H9 (cell line): ENCODE measurements around the gene LRRC10. TPM values are rescaled to one million over a fixed set of nuclear protein-coding genes. Genes with fewer than 3 reads are reported as not detected.

Experiments
- DNase-seq: peaks from one replicate; pipeline ENCODE4 v3.0.0-alpha.2; 2017
- H2AFZ ChIP-seq: one replicate; pipeline ENCODE4 v1.6.1; 2013; ENCODE audit warnings: mild to moderate bottlenecking, low read length, control low read depth, moderate library complexity
- H2AK5ac ChIP-seq: 2 replicates; pipeline ENCODE4 v1.6.1; 2013; ENCODE audit warnings: low read length, control low read depth, mixed read lengths; ENCODE audit not compliant: insufficient read length
- H2BK120ac ChIP-seq: one replicate; pipeline ENCODE4 v1.6.1; 2013; ENCODE audit warnings: low read depth, mild to moderate bottlenecking, low read length, control low read depth, inconsistent platforms; ENCODE audit not compliant: poor library complexity, severe bottlenecking
- H2BK12ac ChIP-seq: 2 replicates; pipeline ENCODE4 v1.6.1; 2013; ENCODE audit warnings: low read length, control low read depth, mixed read lengths, low read depth; ENCODE audit not compliant: insufficient read length
- H2BK15ac ChIP-seq: 2 replicates; pipeline ENCODE4 v1.6.1; 2013; ENCODE audit warnings: low read depth, low read length, control low read depth
- H2BK20ac ChIP-seq: one replicate; pipeline ENCODE4 v1.6.1; 2013; ENCODE audit warnings: low read depth, mild to moderate bottlenecking, low read length, control low read depth, inconsistent platforms; ENCODE audit not compliant: poor library complexity, severe bottlenecking
- H2BK5ac ChIP-seq: 2 replicates; pipeline ENCODE4 v1.6.1; 2013; ENCODE audit warnings: low read length, control low read depth, mixed read lengths; ENCODE audit not compliant: insufficient read length
- H3K14ac ChIP-seq: 2 replicates; pipeline ENCODE4 v1.6.1; 2013; ENCODE audit warnings: low read length, control low read depth; ENCODE audit not compliant: insufficient read depth
- H3K18ac ChIP-seq: 2 replicates; pipeline ENCODE4 v1.6.1; 2013; ENCODE audit warnings: low read depth, mild to moderate bottlenecking, mixed read lengths, low read length, control low read depth; ENCODE audit not compliant: insufficient read length
- H3K23ac ChIP-seq: 2 replicates; pipeline ENCODE4 v1.6.1; 2013; ENCODE audit warnings: low read length, control low read depth, mixed read lengths, low read depth; ENCODE audit not compliant: insufficient read length
- H3K23me2 ChIP-seq: 2 replicates; pipeline ENCODE4 v1.6.1; 2013; ENCODE audit warnings: low read depth, mild to moderate bottlenecking, mixed read lengths, low read length, control low read depth; ENCODE audit not compliant: insufficient read length, poor library complexity, severe bottlenecking
- H3K27ac ChIP-seq: 2 replicates; pipeline ENCODE4 v1.5.1; 2013; ENCODE audit warnings: low read length, control low read depth, mixed read lengths, low read depth; ENCODE audit not compliant: insufficient read length
- H3K27me3 ChIP-seq: 2 replicates; pipeline ENCODE4 v1.6.1; 2013; ENCODE audit warnings: low read length, control low read depth, inconsistent platforms; ENCODE audit not compliant: insufficient read depth
- H3K4ac ChIP-seq: 2 replicates; pipeline ENCODE4 v1.6.1; 2013; ENCODE audit warnings: low read depth, mild to moderate bottlenecking, control low read depth, inconsistent platforms, low read length, moderate library complexity
- H3K4me1 ChIP-seq: 2 replicates; pipeline ENCODE4 v1.6.1; 2013; ENCODE audit warnings: low read length, control low read depth, inconsistent platforms; ENCODE audit not compliant: insufficient read depth
- H3K4me2 ChIP-seq: 2 replicates; pipeline ENCODE4 v1.6.1; 2013; ENCODE audit warnings: low read length, control low read depth, mixed read lengths; ENCODE audit not compliant: insufficient read length, insufficient read depth
- H3K56ac ChIP-seq: 2 replicates; pipeline ENCODE4 v1.6.1; 2013; ENCODE audit warnings: low read depth, mild to moderate bottlenecking, mixed read lengths, low read length, control low read depth; ENCODE audit not compliant: insufficient read length
- H3K79me1 ChIP-seq: 2 replicates; pipeline ENCODE4 v1.6.1; 2013; ENCODE audit warnings: low read depth, mild to moderate bottlenecking, moderate library complexity, low read length, control low read depth, inconsistent platforms; ENCODE audit not compliant: insufficient read depth, poor library complexity, severe bottlenecking
- H3K79me2 ChIP-seq: 2 replicates; pipeline ENCODE4 v1.6.1; 2013; ENCODE audit warnings: low read length, control low read depth, inconsistent platforms; ENCODE audit not compliant: insufficient read depth
- H3K9ac ChIP-seq: 2 replicates; pipeline ENCODE4 v1.6.1; 2013; ENCODE audit warnings: low read length, control low read depth, mixed read lengths; ENCODE audit not compliant: insufficient read length; ENCODE audit errors: extremely low read depth
- H3K9me3 ChIP-seq: one replicate; pipeline ENCODE4 v1.6.1; 2013; ENCODE audit warnings: low read depth, low read length, inconsistent platforms; ENCODE audit not compliant: control insufficient read depth
- H3T11ph ChIP-seq: one replicate; pipeline ENCODE4 v1.6.1; 2013; ENCODE audit warnings: mild to moderate bottlenecking, low read length, control low read depth, inconsistent platforms
- H4K20me1 ChIP-seq: one replicate; pipeline ENCODE4 v1.6.1; 2013; ENCODE audit not compliant: control insufficient read depth, insufficient read length, insufficient read depth
- H4K5ac ChIP-seq: 2 replicates; pipeline ENCODE4 v1.6.1; 2013; ENCODE audit warnings: low read depth, mild to moderate bottlenecking, mixed read lengths, low read length, control low read depth; ENCODE audit not compliant: insufficient read length
- H4K8ac ChIP-seq: replicated peaks from 2 replicates; pipeline ENCODE4 v1.6.1; 2013; ENCODE audit warnings: low read length, control low read depth, mixed read lengths, low read depth; ENCODE audit not compliant: insufficient read length
- H4K91ac ChIP-seq: 2 replicates; pipeline ENCODE4 v1.6.1; 2013; ENCODE audit warnings: low read depth, mild to moderate bottlenecking, moderate library complexity, mixed read lengths, low read length, control low read depth; ENCODE audit not compliant: insufficient read length
- H3K27ac Mint-ChIP-seq, 3 experiments: 2 replicates in 2 of 3; 3 replicates in 1 of 3; pipeline ENCODE4 v1.8.0; 2020 to 2021; ENCODE audit warnings: mixed read lengths in 3 of 3, mild to moderate bottlenecking in 1 of 3, moderate library complexity in 1 of 3
- H3K27me3 Mint-ChIP-seq: 2 replicates; pipeline ENCODE4 v1.8.0; 2021; ENCODE audit warnings: low read depth, mild to moderate bottlenecking, moderate library complexity, mixed read lengths
- H3K36me3 Mint-ChIP-seq, 3 experiments: 2 replicates in 2 of 3; 3 replicates in 1 of 3; pipeline ENCODE4 v1.8.0; 2020 to 2021; ENCODE audit warnings: low read depth in 3 of 3, mixed read lengths in 3 of 3; ENCODE audit not compliant: insufficient read depth in 1 of 3
- H3K4me1 Mint-ChIP-seq, 2 experiments: 2 replicates each; pipeline ENCODE4 v1.8.0; 2020; ENCODE audit warnings: mixed read lengths in 2 of 2
- H3K4me3 Mint-ChIP-seq, 2 experiments: 2 replicates in 1 of 2; 3 replicates in 1 of 2; pipeline ENCODE4 v1.8.0; 2020 to 2021; ENCODE audit warnings: mild to moderate bottlenecking in 2 of 2, mixed read lengths in 2 of 2, moderate library complexity in 1 of 2
- H3K9me3 Mint-ChIP-seq, 2 experiments: 2 replicates in 1 of 2; 3 replicates in 1 of 2; pipeline ENCODE4 v1.8.0; 2020; ENCODE audit warnings: mild to moderate bottlenecking in 2 of 2, mixed read lengths in 2 of 2, moderate library complexity in 1 of 2
- WGBS: extraction: QIAGEN DNeasy Blood & Tissue Kit; methylation state at CpG from one replicate; pipeline ENCODE4 v1.1.7; 2013; ENCODE audit warnings: missing lambda C conversion rate, low lambda C conversion rate, mixed read lengths; ENCODE audit not compliant: insufficient read length; ENCODE audit errors: extremely low coverage; 5-methylcytosine and 5-hydroxymethylcytosine counted together
- total RNA-seq: library from RNA; stranded (reverse); gene quantifications from 2 replicates; pipeline ENCODE4 v1.2.1, GENCODE V29; 2021
- TF ChIP-seq, protein P1 (sequence below): fragments of 200-600 bp; sonication (generic); conservative IDR thresholded peaks from 3 replicates; pipeline ENCODE4 v1.8.0; 2021; ENCODE audit warnings: antibody characterized with exemption, mild to moderate bottlenecking

The LRRC10 gene
- total RNA-seq, 1 experiment from 2014 or later, result not detected

DNA sequence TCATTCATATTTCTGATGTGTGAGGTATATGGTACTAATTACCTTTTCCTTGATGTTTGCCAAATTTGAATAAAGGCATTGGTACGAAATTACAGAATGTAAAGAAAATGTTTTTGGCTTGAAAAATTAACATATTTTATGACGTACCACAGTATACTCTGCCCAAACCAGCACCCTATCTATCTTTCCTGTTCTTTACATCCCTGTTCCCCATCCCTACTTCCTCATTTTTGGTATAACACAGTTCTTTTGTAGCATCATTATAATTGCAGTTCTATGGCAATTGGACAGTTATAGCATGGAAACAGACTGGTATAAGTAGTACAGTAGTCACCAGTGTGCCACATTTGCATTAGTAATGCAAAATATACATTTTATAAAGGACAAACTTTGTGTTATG lies 32.4 kb downstream of the LRRC10 start:
- no CpG with 5 or more reads among the region's 2 CpGs for WGBS
- no peaks in the 10 kb centered on the region for H3K79me2 ChIP-seq
- TF ChIP-seq, protein P1, sequence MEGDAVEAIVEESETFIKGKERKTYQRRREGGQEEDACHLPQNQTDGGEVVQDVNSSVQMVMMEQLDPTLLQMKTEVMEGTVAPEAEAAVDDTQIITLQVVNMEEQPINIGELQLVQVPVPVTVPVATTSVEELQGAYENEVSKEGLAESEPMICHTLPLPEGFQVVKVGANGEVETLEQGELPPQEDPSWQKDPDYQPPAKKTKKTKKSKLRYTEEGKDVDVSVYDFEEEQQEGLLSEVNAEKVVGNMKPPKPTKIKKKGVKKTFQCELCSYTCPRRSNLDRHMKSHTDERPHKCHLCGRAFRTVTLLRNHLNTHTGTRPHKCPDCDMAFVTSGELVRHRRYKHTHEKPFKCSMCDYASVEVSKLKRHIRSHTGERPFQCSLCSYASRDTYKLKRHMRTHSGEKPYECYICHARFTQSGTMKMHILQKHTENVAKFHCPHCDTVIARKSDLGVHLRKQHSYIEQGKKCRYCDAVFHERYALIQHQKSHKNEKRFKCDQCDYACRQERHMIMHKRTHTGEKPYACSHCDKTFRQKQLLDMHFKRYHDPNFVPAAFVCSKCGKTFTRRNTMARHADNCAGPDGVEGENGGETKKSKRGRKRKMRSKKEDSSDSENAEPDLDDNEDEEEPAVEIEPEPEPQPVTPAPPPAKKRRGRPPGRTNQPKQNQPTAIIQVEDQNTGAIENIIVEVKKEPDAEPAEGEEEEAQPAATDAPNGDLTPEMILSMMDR, result no peak
- Mint-ChIP-seq H3K36me3 (peaks cover 7 to 23% (median 21%) of the 10 kb centered on the region in 3 experiments; a peak in 6 of 7 replicates), H3K27me3 (no peaks in the 10 kb centered on the region), H3K9me3 (no peaks in the 10 kb centered on the region), H3K4me3 (no peak overlapping the region), H3K4me1 (peaks cover 9% of the 10 kb centered on the region in 2 experiments), H3K27ac (no peak overlapping the region)
- no peak overlapping the region for H3K27ac ChIP-seq
- H2BK12ac ChIP-seq, result no peak overlapping the region
- H2AFZ ChIP-seq, result no peak overlapping the region
- H4K91ac ChIP-seq, result no peak overlapping the region
- no peak overlapping the region for H2BK120ac ChIP-seq
- H3K9me3 ChIP-seq, result no peaks in the 10 kb centered on the region
- H2BK20ac ChIP-seq, result no peak overlapping the region
- H3K4me1 ChIP-seq, result no peaks in the 10 kb centered on the region
- H3K56ac ChIP-seq, result no peak overlapping the region
- no peak overlapping the region for H3K9ac ChIP-seq
- H3K18ac ChIP-seq, result no peak overlapping the region
- H3T11ph ChIP-seq, result no peak overlapping the region
- no peak for DNase-seq
- no peak overlapping the region for H3K23ac ChIP-seq
- no peak overlapping the region for H3K4ac ChIP-seq
- H3K14ac ChIP-seq, result no peak overlapping the region
- no peak overlapping the region for H4K8ac ChIP-seq
- no peaks in the 10 kb centered on the region for H4K20me1 ChIP-seq
- no peak overlapping the region for H2AK5ac ChIP-seq
- H3K23me2 ChIP-seq, result no peaks in the 10 kb centered on the region
- H3K79me1 ChIP-seq, result no peaks in the 10 kb centered on the region
- H3K27me3 ChIP-seq, result no peaks in the 10 kb centered on the region
- no peak overlapping the region for H2BK5ac ChIP-seq
- no peak overlapping the region for H3K4me2 ChIP-seq
- H2BK15ac ChIP-seq, result no peak overlapping the region
- H4K5ac ChIP-seq, result no peak overlapping the region
